ACHN (cell line): ENCODE data around the gene NOXA1.

Experiments
- DNase-seq: peaks from one replicate; pipeline ENCODE4 v3.0.0-alpha.2; 2015
- in situ Hi-C: cut with HindIII; loops from 2 replicates; pipeline ENCODE4 v1.10.0; 2017; ENCODE audit warnings: low sequenced_read_pairs, low pct_ligation_motif_present, low pct_unique_long_range_greater_than_20kb

NOXA1 gene

DNA sequence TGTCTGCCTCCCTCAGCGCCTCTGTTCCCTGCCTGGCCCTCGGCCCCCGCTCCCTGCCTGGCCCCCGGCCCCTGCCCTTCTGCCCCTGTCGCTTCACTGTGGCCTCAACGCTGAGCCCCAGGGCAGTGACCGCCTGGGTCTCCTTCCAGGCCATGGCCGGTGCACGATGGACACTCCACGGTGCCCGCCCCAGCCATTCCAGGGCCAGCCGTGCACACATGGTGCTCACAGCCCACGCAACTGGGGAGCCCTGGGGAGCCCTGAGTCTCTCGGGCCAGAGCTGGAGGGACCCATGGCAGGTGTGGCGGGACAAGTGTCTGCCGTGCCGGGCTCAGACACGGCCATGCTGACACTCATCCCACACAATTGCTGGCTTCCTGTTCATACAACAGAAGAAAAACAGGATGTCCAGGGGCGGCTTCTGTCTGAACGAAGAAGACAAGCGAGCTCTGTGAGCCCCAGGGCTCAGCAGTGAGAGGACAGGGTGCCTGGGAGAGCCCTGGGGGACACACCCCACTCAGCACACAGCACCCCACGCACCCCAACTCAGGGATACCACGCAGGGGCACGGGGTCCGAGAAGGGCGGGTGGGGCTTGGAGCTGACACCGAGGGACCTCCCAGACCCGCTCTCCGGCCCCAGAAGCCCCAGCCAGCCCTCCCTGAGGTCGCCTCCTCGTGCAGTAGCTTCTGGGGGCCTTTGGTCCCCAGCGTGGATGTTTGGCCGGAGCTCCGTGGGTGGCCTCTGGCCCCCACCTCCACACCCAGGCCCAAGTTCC, 35.9 kb upstream of the NOXA1 start:
- DNase-seq: no peak
- in situ Hi-C loops: no loop called here

DNA sequence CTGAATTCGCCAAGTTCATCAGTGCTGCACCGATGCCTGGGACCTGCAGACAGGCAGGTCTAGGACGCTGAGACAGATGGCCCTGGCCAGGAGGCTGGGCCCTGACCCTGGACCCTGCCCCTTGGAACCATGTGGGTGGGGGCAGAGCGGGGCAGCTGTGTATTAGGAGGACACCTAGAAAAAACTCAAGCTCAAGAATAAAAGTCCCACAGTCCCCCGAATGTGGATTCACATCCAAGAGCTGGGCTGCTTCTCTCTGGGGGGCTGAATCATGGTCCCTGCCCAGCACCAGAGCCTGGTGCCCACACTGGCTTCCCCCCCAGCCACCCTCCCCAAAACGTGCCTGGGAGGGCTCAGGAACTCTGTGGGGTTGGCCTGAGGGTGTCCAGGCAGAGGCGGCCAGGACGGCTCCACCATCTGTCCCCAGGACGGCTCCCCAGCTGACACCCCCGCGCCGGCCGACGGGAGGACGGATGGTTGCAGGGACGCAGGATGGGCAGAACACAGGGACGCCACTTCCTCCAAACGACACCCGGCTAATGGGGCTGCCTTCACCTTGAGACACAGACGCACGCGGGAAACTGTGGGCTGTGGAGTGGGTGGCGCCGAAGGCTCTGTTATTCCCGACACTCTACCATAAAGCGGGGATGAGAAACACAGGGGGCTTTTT, 35.2 kb upstream of the NOXA1 start:
- no peak for DNase-seq
- in situ Hi-C loops: no loop called here

DNA sequence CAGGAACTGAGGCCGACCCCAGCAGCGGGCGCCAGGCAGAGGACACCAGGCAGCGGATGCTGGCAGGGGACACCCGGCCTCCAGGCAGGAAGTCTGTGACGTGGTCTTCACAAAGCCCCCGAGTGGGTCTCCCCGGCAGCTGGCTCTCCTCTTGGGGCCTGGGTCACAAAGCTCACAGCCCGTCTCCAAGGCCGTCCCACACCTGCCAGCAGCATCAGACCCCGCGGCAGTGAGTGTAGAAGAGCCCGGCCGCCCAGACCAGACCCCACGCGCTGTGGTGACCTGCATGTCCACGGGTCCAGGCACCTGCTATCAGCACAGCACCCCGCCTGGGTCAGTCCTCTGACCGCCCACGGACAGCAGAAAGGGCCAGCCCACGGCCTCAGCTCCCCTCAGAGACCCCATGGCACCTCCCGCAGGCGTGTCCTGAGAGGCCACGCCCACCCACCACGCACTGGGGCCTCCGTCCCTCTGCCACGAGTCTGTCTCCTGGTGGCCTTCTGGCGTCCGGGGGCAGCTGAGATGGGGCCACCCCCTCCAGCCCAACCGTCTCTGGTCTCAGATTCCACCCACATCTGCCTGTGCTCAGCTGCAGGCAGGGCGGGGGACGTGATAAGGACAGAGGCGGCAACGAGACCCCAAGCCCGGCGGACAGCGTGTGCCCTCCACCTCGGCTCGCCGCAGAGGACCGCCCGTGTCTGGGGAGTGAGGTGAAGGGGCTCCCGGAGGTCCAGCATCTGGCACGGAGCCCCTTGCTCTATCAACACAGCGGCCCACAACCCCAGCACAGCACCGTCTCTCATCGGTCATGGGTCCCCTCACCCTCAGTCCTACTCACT, 34.4 kb upstream of the NOXA1 start:
- in situ Hi-C loops: no loop called here
- DNase-seq: no peak

DNA sequence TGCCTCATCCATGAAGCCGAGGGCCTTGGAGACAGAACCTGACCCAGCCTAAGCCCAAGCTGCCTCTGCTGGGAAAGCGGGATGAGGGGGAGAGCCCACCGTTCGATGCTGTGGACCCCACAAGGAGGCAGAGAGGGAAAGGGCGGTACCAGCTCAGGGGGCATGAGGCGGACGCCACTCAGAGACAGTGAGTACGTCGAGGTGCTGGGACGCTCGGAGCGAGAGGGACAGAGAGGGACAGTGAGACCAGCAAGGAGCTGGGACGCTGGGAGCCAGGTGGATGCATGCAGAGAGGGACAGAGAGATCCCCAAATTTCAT, 33.8 kb upstream of the NOXA1 start:
- in situ Hi-C loops: no loop called here
- DNase-seq: no peak

DNA sequence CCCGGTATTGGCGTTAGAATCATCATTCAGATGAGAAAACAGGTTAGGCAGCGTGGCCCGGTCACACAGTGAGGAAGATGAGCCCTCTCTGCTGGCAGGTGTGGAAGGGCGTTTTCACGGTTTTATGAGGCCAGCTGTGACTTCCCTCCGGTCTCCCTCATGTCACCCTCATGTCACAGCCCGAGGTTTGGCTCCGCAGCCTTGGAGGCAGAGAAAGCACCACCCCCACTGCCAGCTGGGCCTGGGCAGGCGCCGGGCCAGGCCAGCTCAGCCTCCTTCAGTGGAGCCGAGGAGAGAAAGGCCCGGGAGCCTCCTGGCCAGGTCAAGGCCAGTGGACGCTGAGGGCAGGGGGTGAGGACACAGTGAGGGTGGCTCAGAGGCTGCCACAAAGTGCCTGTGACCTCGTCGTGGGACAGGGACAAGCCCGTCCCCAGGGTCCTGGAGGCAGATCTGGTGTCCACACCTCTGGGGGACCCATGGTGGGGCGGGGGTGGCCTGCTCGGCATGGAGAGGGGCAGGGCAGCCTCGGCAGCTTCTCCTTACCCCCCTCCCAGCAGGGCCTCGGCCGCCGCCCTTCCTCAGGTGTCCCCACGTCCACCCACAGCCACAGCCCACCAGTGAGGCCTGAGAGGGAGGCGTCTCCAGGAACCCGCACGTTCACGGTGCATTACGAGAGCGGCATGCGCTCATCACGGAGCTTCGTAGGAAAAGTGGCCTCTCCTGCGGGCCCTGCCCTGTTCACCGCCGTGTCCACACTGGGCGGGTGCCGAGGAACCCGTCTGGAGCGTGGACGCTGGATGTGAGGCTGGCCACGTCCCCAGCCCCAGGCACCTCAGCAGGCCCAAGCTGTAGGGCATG, 32.4 kb upstream of the NOXA1 start:
- no peak for DNase-seq
- in situ Hi-C loops: no loop called here

DNA sequence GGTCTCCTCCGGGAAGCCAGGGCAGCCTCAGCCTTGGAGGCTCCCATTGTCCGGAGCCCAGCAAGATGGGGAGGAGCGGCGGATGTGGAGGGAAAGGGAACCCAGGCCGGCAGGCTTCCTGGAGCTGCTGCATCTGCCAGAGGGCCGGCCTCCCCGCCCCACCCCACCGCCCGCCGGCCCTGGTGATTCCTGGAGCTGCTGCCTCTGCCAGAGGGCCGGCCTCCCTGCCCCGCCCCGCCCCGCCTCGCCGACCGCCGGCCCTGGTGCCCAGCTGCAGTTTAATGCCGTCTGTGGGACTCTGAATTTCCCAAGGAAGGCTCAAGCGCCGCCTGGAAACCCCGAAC, 31.8 kb upstream of the NOXA1 start:
- no peak for DNase-seq
- in situ Hi-C loops: no loop called here

DNA sequence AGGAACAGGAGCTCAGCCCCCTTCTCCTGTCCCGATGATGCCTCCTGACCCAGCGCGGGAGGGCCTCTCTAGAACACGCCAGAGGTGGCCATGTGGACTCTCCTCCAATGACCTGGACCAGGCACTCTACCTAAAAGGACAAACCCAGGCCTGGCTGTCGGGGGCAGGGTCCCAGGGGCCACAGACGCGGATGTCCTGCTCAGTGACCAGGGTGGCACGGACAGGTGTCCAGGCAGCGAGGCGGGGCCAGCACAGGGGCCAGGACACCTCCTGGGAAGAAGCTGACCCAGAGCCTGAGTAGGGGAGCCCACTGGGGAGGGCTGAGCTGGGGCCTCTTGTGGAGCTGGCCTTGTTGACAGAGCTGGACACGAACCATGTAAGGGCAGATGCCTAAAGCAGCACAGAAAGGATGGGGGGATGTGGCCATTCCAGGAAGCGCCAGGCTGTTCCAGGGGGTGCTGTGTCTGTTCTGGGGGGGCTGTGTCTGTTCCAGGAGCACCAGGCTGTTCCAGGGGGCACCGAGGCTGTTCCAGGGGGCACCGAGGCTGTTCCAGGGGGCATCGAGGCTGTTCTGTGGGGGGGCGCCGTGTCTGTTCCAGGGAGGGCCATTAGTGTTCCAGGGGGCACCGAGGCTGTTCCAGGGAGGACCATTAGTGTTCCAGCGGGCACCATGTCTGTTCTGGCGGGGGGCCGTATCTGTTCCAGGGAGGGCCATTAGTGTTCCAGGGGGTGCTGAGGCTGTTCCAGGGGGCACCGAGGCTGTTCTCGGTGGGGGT, 30.8 kb upstream of the NOXA1 start:
- in situ Hi-C loops: no loop called here
- DNase-seq: no peak

DNA sequence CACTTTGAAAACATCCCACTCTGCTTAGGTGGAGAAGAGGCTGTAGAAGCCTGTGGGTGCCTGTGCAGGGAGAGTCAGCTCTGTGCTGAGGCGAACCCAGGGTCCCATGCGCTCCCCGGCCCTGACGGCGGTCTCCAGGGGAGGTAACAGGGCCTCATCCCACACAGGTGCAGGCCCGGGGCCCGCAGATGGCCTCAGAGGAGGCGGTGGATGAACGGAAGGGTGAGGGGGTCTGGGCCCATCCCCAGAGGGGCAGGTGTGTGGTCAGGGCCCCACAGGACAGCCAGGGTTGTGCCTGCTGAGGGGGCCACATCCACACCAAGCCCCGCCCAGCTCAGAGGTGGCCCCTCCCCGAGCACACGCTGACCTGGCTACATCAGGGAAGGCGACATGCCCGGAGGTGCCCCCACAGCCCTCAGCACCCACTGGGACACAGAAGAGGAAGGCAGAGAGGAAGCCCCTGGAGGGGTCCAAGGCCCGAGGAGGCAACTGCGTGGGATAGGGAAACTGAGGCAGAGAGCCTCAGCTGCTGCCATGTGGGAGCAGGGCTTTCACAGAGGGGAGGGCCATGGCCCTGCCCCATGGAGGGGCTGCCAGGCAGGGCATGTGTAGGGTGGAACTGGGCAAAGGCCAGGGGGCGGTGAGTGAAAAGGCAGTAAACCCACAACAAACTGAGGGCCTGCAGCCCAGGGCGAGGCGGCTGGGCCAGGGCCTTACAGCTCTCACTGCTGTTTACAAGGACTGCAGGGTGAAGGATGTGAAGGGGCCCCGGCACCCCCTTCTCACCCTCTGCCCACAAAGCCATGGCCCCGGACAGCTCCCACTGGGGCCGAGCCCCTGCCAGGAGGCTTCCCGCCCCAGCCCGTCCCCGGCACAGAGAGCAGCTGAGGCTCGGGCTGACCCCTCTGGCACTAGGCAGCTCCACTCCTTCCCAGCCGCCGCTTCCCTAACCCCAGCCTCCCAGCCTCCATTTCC, 29.7 kb upstream of the NOXA1 start:
- DNase-seq: no peak
- in situ Hi-C loops: no loop called here

DNA sequence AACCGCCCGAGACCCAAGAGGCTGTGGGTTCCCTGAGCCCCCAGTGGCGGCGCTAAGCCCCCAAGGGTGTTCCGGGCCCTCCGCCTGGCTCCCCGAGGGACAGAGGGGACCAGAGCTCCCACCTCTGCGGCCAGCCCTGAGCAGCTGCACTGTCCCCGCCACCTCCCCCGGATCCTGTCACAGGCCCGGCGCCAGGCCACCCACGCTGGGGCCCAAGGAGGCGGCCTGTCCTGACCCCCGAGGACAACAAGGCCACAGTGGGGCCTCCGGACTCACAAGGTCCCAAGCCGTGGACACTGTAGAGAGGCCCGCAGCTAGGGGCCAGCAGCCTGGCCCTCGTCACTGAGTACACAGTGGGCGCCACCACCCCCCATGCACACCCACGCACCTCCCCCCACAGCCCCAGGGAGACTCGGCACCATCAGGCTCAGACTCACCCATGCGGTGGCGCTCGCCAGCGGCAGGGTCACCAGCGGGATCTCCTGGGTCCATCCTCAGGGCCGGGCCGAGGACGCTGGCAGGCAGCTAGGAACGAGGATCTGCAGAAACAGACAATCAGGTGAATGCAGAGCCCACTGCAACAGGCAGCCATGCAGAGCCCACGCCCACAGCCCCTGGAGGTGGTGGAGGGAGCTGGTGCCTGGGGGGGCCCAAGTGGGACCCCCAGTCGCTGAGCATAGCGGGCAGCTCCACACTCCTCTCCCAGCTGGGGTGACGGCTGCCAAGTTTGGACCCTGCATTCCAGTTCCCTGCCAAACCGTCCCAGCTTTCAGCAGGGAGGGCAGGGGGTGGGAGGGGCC, 28.1 kb upstream of the NOXA1 start:
- no peak for DNase-seq
- in situ Hi-C loops: no loop called here

DNA sequence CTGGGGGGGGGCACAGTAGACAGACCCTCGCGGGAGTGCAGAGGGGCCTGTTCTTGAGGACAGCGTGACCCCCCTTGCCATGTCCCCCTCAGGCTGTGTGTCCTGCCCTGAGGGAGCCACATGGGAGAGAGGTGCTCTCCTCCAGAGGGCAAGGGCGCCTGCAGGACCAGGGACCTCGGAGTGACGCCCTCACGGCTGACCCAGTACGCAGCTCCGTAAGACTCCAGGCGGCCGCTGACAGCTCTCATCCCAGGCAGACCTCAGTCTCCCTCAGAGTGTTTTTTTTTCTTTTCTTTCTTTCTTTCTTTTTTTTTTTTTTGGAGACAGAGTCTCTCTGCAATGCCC, 27.6 kb upstream of the NOXA1 start:
- in situ Hi-C loops: no loop called here
- no peak for DNase-seq

DNA sequence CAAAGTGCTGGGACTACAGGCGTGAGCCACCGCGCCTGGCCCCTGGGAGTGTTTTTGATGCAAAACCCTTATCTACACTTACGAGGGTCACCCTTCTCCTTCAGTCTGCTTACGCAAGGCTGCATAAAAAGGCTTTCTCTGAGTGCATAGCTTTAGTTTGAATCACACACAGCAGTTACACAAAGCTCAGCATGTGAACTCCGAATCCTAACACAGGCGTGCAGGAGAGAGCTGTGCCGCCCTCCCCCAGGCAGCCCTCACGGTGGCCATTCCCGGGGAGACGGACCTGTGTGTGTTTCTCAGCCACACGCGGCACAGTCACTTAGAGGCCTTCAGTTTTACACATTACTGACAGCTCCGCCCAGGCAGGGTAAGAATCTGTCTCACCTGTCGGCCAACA, 27.0 kb upstream of the NOXA1 start:
- DNase-seq: no peak
- in situ Hi-C loops: no loop called here

DNA sequence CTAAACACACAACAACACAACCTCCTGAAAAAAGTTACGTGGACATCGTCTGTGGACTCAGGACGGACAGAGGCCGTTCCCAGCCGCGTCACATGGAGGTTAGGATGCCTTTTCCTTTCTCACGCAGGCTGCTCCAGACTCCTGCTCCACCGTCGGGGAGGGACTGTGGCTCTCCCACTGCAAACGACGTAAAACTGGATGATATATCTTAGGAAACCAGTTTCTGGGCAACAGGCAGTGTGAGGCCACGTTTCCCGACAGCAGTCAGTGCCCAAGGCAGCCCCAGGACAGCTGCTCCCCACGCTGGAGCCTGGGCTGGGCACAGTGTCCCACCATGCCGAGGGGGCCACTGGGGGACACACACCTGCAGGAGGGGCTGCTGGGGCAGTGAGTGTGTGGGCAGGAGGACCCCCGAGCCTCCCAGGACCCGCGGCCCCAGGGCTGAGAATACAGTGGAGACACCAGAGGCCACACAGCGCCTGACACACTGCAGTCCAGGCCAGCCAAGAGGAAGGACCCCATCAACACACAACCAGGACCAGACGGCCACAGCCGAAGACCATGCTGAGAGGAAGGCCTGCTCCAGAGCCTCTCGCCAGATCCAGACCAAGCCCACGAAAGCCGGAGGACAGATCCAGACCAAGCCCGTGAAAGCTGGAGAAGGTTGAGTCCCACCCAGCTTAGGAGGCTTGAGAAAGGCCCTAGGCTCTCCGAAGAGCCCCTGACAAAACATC, 26.4 kb upstream of the NOXA1 start:
- no peak for DNase-seq
- in situ Hi-C loops: no loop called here

DNA sequence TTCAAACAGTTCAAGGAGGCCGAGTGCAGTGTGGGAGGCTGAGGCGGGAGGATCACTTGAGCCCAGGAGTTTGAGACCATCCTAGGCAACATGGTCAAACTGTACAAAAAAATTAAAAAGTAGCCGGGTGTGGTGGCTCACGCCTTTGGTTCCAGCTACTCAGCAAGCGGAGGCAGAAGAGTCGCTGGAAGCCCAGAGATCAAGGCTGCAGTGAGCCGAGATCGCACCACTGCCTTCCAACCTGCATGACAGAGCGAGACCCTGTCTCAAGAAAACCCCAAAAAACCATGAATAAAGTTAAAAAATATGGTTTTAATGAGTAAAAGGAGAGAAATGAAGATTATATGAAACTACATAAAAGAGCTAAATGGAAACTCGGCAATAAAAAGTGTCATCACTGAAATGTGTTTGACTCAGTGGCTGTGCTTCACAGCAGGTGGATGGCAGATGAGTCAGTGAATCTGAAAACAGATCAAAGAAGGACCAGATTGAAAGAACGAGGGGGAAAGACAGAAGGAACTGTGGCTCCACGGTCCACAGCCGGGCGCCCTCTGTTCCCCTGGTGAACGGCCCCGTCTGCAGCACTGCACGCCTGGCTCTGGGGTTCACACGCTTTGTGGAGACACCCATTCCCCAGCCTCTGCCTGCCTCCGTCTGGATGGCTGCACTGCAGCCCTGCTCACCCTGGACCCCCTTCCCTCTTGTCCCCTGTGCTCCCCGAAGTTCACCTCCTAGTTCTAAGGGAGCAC, 25.3 kb upstream of the NOXA1 start:
- no peak for DNase-seq
- in situ Hi-C loops: no loop called here

DNA sequence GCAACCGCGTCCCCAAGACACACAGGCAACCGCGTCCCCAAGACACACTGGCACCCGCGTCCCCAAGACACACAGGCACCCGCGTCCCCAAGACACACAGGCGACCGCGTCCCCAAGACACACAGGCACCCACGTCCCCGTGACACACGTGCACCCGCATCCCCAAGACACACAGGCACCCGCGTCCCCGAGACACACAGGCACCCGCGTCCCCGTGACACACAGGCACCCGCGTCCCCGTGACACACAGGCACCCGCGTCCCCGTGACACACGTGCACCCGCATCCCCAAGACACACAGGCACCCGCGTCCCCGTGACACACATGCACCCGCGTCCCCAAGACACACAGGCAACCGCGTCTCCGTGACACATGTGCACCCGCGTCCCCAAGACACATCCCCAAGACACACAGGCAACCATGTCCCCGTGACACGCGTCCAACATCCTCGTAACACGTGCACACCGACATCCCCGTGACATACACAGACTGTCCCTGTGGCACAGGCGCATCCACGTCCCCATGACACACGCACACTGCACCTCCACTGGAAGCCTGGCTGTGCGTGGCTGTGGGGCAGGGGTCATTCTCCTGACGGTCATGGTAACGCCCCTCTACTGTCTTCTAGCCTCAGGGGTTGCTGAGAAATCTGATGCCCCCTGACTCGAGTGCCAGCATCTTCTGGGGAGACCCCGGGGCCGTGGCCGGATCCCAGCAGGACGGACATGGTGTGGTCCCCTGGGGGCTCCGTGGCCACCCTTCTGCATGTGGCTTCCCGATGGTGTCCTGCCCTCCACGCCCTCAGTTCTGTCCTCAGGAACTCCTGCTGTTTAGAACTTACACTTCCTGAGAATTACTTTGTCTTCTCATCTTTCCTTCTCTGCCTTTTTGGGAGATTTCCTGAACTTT, 24.4 kb upstream of the NOXA1 start:
- no peak for DNase-seq
- in situ Hi-C loops: no loop called here
